IMR-90 (cell line): ENCODE measurements around the gene HS3ST5. TPM values are rescaled to one million over a fixed set of nuclear protein-coding genes. Genes with fewer than 3 reads are reported as not detected.

Source experiments
- ATAC-seq: fragments of 200-7000 bp; cut with Tn5 transposase; 2 replicates; pipeline ENCODE4 v1.9.1; 2020; ENCODE audit warnings: low read depth, mild to moderate bottlenecking, moderate library complexity
- BruUV-seq: library from RNA; stranded (reverse); fragments of 400-500 nt; replicated peaks from 2 replicates; lab custom pipeline; 2021; lab: Mats Ljungman, UMichigan
- CTCF ChIA-PET: fragments of 300-600 bp; formaldehyde crosslinking; extraction: SDS; loops from one replicate; lab custom pipeline; 2021; ENCODE audit warnings: antibody characterized with exemption; lab: Yijun Ruan, JAX
- POLR2A ChIA-PET: fragments of 300-600 bp; sonication (Branson Sonifier 250); formaldehyde crosslinking; loops from one replicate; lab custom pipeline; 2022; ENCODE audit warnings: antibody characterized with exemption; ENCODE audit not compliant: unreplicated experiment; lab: Charles Lee
- DNase-seq: peaks from one replicate; pipeline ENCODE4 v3.0.0; 2013
- H2AFZ ChIP-seq: replicated peaks from 2 replicates; pipeline ENCODE3; 2013; ENCODE audit warnings: low read length, mild to moderate bottlenecking; ENCODE audit not compliant: poor library complexity
- H2AK5ac ChIP-seq: 2 replicates; pipeline ENCODE4 v1.6.1; 2013; ENCODE audit warnings: low read depth, low read length, inconsistent platforms
- H2AK9ac ChIP-seq: replicated peaks from 2 replicates; pipeline ENCODE3; 2013; ENCODE audit warnings: mild to moderate bottlenecking, low read depth, low read length, moderate library complexity; ENCODE audit not compliant: poor library complexity
- H2BK120ac ChIP-seq: 2 replicates; pipeline ENCODE4 v1.6.1; 2013; ENCODE audit warnings: low read depth, low read length, inconsistent platforms
- H2BK15ac ChIP-seq: 3 replicates; pipeline ENCODE4 v1.6.1; 2013; ENCODE audit warnings: low read depth, low read length, inconsistent platforms
- H2BK20ac ChIP-seq: 2 replicates; pipeline ENCODE4 v1.6.1; 2013; ENCODE audit warnings: low read depth, mild to moderate bottlenecking, inconsistent platforms, low read length, moderate library complexity
- H2BK5ac ChIP-seq: 2 replicates; pipeline ENCODE4 v1.6.1; 2013; ENCODE audit warnings: mild to moderate bottlenecking, low read depth, low read length, inconsistent platforms; ENCODE audit not compliant: poor library complexity, severe bottlenecking
- H3K14ac ChIP-seq: replicated peaks from 2 replicates; pipeline ENCODE4 v1.6.1; 2013; ENCODE audit warnings: low read depth, low read length, inconsistent platforms
- H3K18ac ChIP-seq: 2 replicates; pipeline ENCODE4 v1.6.1; 2013; ENCODE audit warnings: low read depth, low read length, control low read depth
- H3K23ac ChIP-seq: 2 replicates; pipeline ENCODE4 v1.6.1; 2013; ENCODE audit warnings: low read depth, low read length, inconsistent platforms
- H3K27ac ChIP-seq: 2 replicates; pipeline ENCODE4 v1.5.1; 2013; ENCODE audit warnings: mild to moderate bottlenecking, control low read depth, low read length; ENCODE audit not compliant: insufficient read depth
- H3K27me3 ChIP-seq: 2 replicates; pipeline ENCODE4 v1.6.1; 2013; ENCODE audit warnings: low read length; ENCODE audit not compliant: control insufficient read depth, insufficient read depth
- H3K36me3 ChIP-seq: 2 replicates; pipeline ENCODE4 v1.6.1; 2013; ENCODE audit warnings: low read length, mixed read lengths; ENCODE audit not compliant: control insufficient read depth, insufficient read depth
- H3K4ac ChIP-seq: 2 replicates; pipeline ENCODE4 v1.6.1; 2013; ENCODE audit warnings: low read depth, low read length, inconsistent platforms
- H3K4me1 ChIP-seq: 2 replicates; pipeline ENCODE4 v1.6.1; 2013; ENCODE audit warnings: low read length, mixed read lengths; ENCODE audit not compliant: control insufficient read depth, insufficient read depth
- H3K4me2 ChIP-seq: 2 replicates; pipeline ENCODE4 v1.6.1; 2013; ENCODE audit warnings: low read depth, mild to moderate bottlenecking, control low read depth, low read length, moderate library complexity
- H3K4me3 ChIP-seq: 2 replicates; pipeline ENCODE4 v1.5.1; 2013; ENCODE audit warnings: low read depth, mild to moderate bottlenecking, control low read depth, low read length, moderate library complexity; ENCODE audit not compliant: insufficient read depth
- H3K56ac ChIP-seq: 2 replicates; pipeline ENCODE4 v1.6.1; 2013; ENCODE audit warnings: low read length, inconsistent platforms; ENCODE audit not compliant: insufficient read depth; ENCODE audit errors: extremely low read depth
- H3K79me1 ChIP-seq, 2 experiments: 2 replicates each; pipeline ENCODE4 v1.6.1; 2013; ENCODE audit warnings: low read length in 2 of 2, inconsistent platforms in 1 of 2, low read depth in 1 of 2
- H3K9ac ChIP-seq: 2 replicates; pipeline ENCODE4 v1.6.1; 2013; ENCODE audit warnings: low read depth, low read length, control low read depth
- H3K9me1 ChIP-seq: 2 replicates; pipeline ENCODE4 v1.6.1; 2013; ENCODE audit warnings: low read length, inconsistent platforms; ENCODE audit not compliant: insufficient read depth
- H3K9me3 ChIP-seq: 2 replicates; pipeline ENCODE4 v1.6.1; 2013; ENCODE audit warnings: low read length; ENCODE audit not compliant: control insufficient read depth, insufficient read depth
- H4K20me1 ChIP-seq: 2 replicates; pipeline ENCODE4 v1.6.1; 2013; ENCODE audit warnings: low read length, inconsistent platforms; ENCODE audit not compliant: insufficient read depth
- H4K5ac ChIP-seq: 2 replicates; pipeline ENCODE4 v1.6.1; 2013; ENCODE audit warnings: mild to moderate bottlenecking, low read depth, low read length, control low read depth
- H4K8ac ChIP-seq, 2 experiments: 2 replicates each; pipeline ENCODE4 v1.6.1; 2013; ENCODE audit warnings: low read depth in 2 of 2, low read length in 2 of 2, control low read depth in 1 of 2, inconsistent platforms in 1 of 2
- H4K91ac ChIP-seq: 2 replicates; pipeline ENCODE4 v1.6.1; 2013; ENCODE audit warnings: low read depth, low read length, inconsistent platforms; ENCODE audit not compliant: insufficient read depth
- CEBPB ChIP-seq: IDR thresholded peaks from 2 replicates; pipeline ENCODE4 v1.6.1; 2012; ENCODE audit warnings: low read depth, low read length, improper control_type of control experiment
- CHD1 ChIP-seq: IDR thresholded peaks from 2 replicates; pipeline ENCODE4 v1.6.1; 2012; ENCODE audit warnings: low read depth, low read length, improper control_type of control experiment
- CTCF ChIP-seq: conservative IDR thresholded peaks from 2 replicates; pipeline ENCODE4 v1.5.1; 2012; ENCODE audit warnings: mild to moderate bottlenecking, low read depth, low read length, improper control_type of control experiment
- FOS ChIP-seq: fragments of 150-350 bp; IDR thresholded peaks from 2 replicates; pipeline ENCODE4 v1.6.1; 2016; ENCODE audit warnings: low read depth, low read length
- MAZ ChIP-seq: IDR thresholded peaks from 2 replicates; pipeline ENCODE4 v1.6.1; 2012; ENCODE audit warnings: low read depth, mild to moderate bottlenecking, low read length, improper control_type of control experiment, moderate library complexity, borderline replicate concordance
- POLR2A ChIP-seq: IDR thresholded peaks from 2 replicates; pipeline ENCODE4 v1.6.1; 2012; ENCODE audit warnings: mild to moderate bottlenecking, low read depth, low read length
- RCOR1 ChIP-seq: IDR thresholded peaks from 2 replicates; pipeline ENCODE4 v1.6.1; 2012; ENCODE audit warnings: mild to moderate bottlenecking, low read length, improper control_type of control experiment; ENCODE audit not compliant: insufficient replicate concordance
- WGBS, 2 experiments: methylation state at CpG; one replicate each; pipeline versions ENCODE4 v1.1.5 to v1.1.7; 2013; ENCODE audit warnings: missing lambda C conversion rate in 2 of 2; ENCODE audit not compliant: insufficient read length in 1 of 2; ENCODE audit errors: extremely low coverage in 2 of 2; 5-methylcytosine and 5-hydroxymethylcytosine counted together
- dilution Hi-C: fragments of 300-500 bp; cut with HindIII; formaldehyde crosslinking; loops from one replicate; pipeline ENCODE4 v1.14.3; 2018; ENCODE audit warnings: low sequenced_read_pairs; ENCODE audit not compliant: unreplicated experiment
- in situ Hi-C: fragments of 300-500 bp; cut with MboI; formaldehyde crosslinking; loops from 3 replicates; pipeline ENCODE4 v1.14.3; 2019; ENCODE audit warnings: low sequenced_read_pairs, inconsistent platforms, mixed read lengths
- intact Hi-C: fragments of 100-400 bp; cut with micrococcal nuclease; formaldehyde crosslinking; loops from 2 replicates; pipeline ENCODE4 v1.10.0; 2022
- polyA plus RNA-seq, 3 experiments: library from polyadenylated mRNA; depleted of rRNA; stranded (reverse); fragments of >200 nt; gene quantifications; 2 replicates each; pipeline ENCODE4 v1.2.3, GENCODE V29; 2012; ENCODE audit warnings: low replicate concordance in 1 of 3
- total RNA-seq: library from RNA; depleted of rRNA; stranded (reverse); fragments of >200 nt; gene quantifications from 2 replicates; pipeline ENCODE4 v1.2.3, GENCODE V29; 2012
- TF ChIP-seq, protein P1 (sequence below): fragments of 150-350 bp; IDR thresholded peaks from 2 replicates; pipeline ENCODE4 v1.6.1; 2016; ENCODE audit warnings: low read depth, mild to moderate bottlenecking, low read length, moderate library complexity, borderline replicate concordance

Gene HS3ST5
- total and polyA plus RNA-seq, 2 of the 4 experiments (the other 2 are of a cell fraction), result not detected

DNA sequence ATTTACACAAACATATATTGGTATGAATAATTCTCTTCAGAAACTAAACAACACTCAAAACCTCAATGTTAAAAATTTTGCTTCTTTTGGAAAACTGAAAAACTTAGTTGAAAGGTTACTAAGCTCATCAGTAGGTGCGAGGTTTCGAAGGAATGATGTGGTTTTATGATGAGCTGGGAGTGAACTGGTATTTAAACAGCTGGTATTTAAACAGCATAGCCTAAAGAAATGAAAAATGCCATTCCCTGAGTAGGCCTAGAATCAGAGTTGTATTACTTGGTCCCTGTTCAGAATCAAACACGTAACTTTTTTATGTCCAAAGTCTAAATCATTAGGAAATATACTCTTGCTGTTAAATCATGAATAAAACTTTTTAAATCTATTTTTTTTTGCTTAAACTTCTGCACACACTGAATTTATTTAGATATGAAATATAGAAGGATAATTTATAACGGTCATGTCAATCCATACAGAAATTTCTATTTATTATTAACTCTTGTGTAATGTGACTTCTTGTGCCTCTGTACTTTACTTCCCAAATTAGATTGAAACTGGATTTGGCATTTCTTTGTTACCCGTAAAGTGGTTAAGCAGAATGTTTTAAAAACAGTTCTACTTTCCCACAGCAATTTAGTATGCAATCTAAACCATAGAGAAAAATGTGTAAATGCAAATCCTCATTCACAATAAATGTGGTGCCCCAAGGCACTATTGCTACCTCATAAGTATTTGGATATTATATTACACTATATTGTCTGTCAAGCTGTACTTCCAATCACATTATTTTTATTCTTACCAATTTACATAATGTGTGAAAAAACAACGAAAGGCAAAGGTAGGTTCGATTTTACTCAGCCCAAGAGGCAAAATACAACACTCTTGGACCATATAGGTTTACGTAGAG is 124.1 kb downstream of the HS3ST5 start:
- H3K23ac ChIP-seq, result no peak overlapping the region
- no peak overlapping the region for H3K4ac ChIP-seq
- H3K4me2 ChIP-seq, result no peak overlapping the region
- ATAC-seq (no peak), DNase-seq (no peak)
- H3K56ac ChIP-seq, result no peak overlapping the region
- no peaks in the 10 kb centered on the region for H3K9me1 ChIP-seq
- H2AFZ ChIP-seq, result no peak overlapping the region
- no peak overlapping the region for H2AK9ac ChIP-seq
- H3K36me3 ChIP-seq, result no peaks in the 10 kb centered on the region
- BruUV-seq, result no TSS peak
- no peak overlapping the region for H2BK5ac ChIP-seq
- H3K4me3 ChIP-seq, result no peak overlapping the region
- no peak overlapping the region for H2BK120ac ChIP-seq
- in situ Hi-C loops, result no loop called here
- no peak overlapping the region for H4K8ac ChIP-seq
- no peak overlapping the region for H4K5ac ChIP-seq
- H3K14ac ChIP-seq, result no peak overlapping the region
- no CpG with 5 or more reads among the region's 8 CpGs for WGBS, 2 experiments
- H3K18ac ChIP-seq, result no peak overlapping the region
- no peak overlapping the region for H3K9ac ChIP-seq
- H3K9me3 ChIP-seq, result no peaks in the 10 kb centered on the region
- no peak overlapping the region for H4K91ac ChIP-seq
- POLR2A ChIA-PET, result interaction anchor here (0.6 kb wide), 1 partner anchor 223 kb away, joined by 5 read pairs; no protein-coding TSS in a partner anchor
- H3K79me1 ChIP-seq, result no peaks in the 10 kb centered on the region
- no peak overlapping the region for H2BK15ac ChIP-seq
- intact Hi-C loops, result no loop called here
- no peaks in the 10 kb centered on the region for H3K27me3 ChIP-seq
- no peak overlapping the region for H2AK5ac ChIP-seq
- CTCF ChIA-PET, result no interaction called here
- no peak for TF ChIP-seq CHD1
- TF ChIP-seq MAZ, result no peak
- TF ChIP-seq FOS, result no peak
- TF ChIP-seq POLR2A, result no peak
- TF ChIP-seq CEBPB, result no peak
- no peak for TF ChIP-seq RCOR1
- TF ChIP-seq CTCF, result no peak
- TF ChIP-seq, protein P1, sequence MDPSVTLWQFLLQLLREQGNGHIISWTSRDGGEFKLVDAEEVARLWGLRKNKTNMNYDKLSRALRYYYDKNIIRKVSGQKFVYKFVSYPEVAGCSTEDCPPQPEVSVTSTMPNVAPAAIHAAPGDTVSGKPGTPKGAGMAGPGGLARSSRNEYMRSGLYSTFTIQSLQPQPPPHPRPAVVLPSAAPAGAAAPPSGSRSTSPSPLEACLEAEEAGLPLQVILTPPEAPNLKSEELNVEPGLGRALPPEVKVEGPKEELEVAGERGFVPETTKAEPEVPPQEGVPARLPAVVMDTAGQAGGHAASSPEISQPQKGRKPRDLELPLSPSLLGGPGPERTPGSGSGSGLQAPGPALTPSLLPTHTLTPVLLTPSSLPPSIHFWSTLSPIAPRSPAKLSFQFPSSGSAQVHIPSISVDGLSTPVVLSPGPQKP, result no peak
- H2BK20ac ChIP-seq, result no peak overlapping the region
- dilution Hi-C loops, result no loop called here
- H3K4me1 ChIP-seq, result no peaks in the 10 kb centered on the region
- no peaks in the 10 kb centered on the region for H4K20me1 ChIP-seq
- no peak overlapping the region for H3K27ac ChIP-seq
